ENCODE measurements around the gene CLCNKB. TPM values are rescaled to one million over a fixed set of nuclear protein-coding genes. Genes with fewer than 3 reads are reported as not detected.
A peak's percentile ranks its signal among the peaks of the same experiment; 100 is the strongest.
"Not testable (repeated sequence)": the region's sequence is repeated elsewhere in the genome, so short reads cannot be mapped to it uniquely, and the experiment has no call there.

The CLCNKB gene
- total and polyA plus RNA-seq, 11 donors: 0.50 to 2.7 (median 1.5) TPM

- Histone ChIP-seq H3K27ac (peak overlapping the region in 3 of 12 donors; percentile 39 to 99 (median 98)), H3K36me3 (no peaks in the 10 kb centered on the region), H3K27me3 (peaks cover 0 to 7% (median 0%) of the 10 kb centered on the region in 9 donors), H3K4me3 (no peak overlapping the region), H3K9me3 (no peaks in the 10 kb centered on the region), H3K4me1 (peaks cover 0 to 52% (median 23%) of the 10 kb centered on the region in 12 donors)
- WGBS, 4 donors: 62 to 80% (median 73%) methylated on average over 6 to 11 of the region's 11 CpGs
- ATAC-seq (no peak), DNase-seq (no peak)
- intact Hi-C loops (cut with DNase I): no loop called here
- no peak for TF ChIP-seq CTCF (IDR thresholded peaks at IDR 0.05)
- no peak for TF ChIP-seq POLR2A (IDR thresholded peaks at IDR 0.05)
Observed at GRCh38 chr1:16022393-16022792, 21.2 kb upstream of the CLCNKB start.

GRCh38 chr1:16023050-16023653 lies 20.4 kb upstream of the CLCNKB start:
- intact Hi-C loops (cut with DNase I): no loop called here
- Histone ChIP-seq H3K36me3 (no peaks in the 10 kb centered on the region), H3K27ac (no peak overlapping the region), H3K4me1 (peaks cover 0 to 44% (median 20%) of the 10 kb centered on the region in 12 donors), H3K4me3 (no peak overlapping the region), H3K9me3 (no peaks in the 10 kb centered on the region), H3K27me3 (peaks cover 0 to 7% (median 0%) of the 10 kb centered on the region in 9 donors)
- WGBS, 4 donors: 42 to 73% (median 59%) methylated on average over 3 to 7 of the region's 7 CpGs
- ATAC-seq (no peak), DNase-seq (no peak)
- no peak for TF ChIP-seq CTCF (IDR thresholded peaks at IDR 0.05)
- no peak for TF ChIP-seq POLR2A (IDR thresholded peaks at IDR 0.05)

- ATAC-seq; H3K4me3 ChIP-seq; H3K36me3 ChIP-seq; DNase-seq; H3K27me3 ChIP-seq; H3K9me3 ChIP-seq; H3K27ac ChIP-seq; intact Hi-C loops (cut with DNase I): not testable (repeated sequence)
- peaks cover 0 to 17% (median 8%) of the 10 kb centered on the region in 12 donors for H3K4me1 ChIP-seq
- 41 to 80% (median 49%) methylated on average over 3 to 9 of the region's 10 CpGs for WGBS, 4 donors
Observed at GRCh38 chr1:16026302-16026701, 17.3 kb upstream of the CLCNKB start.

GRCh38 chr1:16026723-16027484 lies 16.7 kb upstream of the CLCNKB start:
- peak overlapping the region in 7 of 12 donors; percentile 13 to 35 (median 23) for H3K4me3 ChIP-seq
- ATAC-seq: peak in 2 of 4 donors; percentile 6 to 30
- no peaks in the 10 kb centered on the region for H3K36me3 ChIP-seq
- WGBS, 4 donors: 18 to 30% (median 22%) methylated on average over 20 to 33 of the region's 33 CpGs
- no peak overlapping the region for H3K27ac ChIP-seq
- H3K27me3 ChIP-seq: peaks cover 0 to 10% (median 0%) of the 10 kb centered on the region in 9 donors
- intact Hi-C loops (cut with DNase I): no loop called here
- TF ChIP-seq CTCF (IDR thresholded peaks at IDR 0.05): no peak
- no peak for TF ChIP-seq POLR2A (IDR thresholded peaks at IDR 0.05)
- peaks cover 0 to 11% (median 8%) of the 10 kb centered on the region in 12 donors for H3K4me1 ChIP-seq
- no peak for DNase-seq
- H3K9me3 ChIP-seq: no peaks in the 10 kb centered on the region
